Activated CD8-positive, alpha-beta memory T cell treated with anti-CD3 and anti-CD28 coated beads, Interleukin-2, amount 50 U/mL, for 48 hours (primary cell): ENCODE measurements around the gene SDK1.

ENCODE experiments used
- DNase-seq: peaks from one replicate; pipeline ENCODE4 v3.0.0-alpha.2; 2020

SDK1 gene, protein sequence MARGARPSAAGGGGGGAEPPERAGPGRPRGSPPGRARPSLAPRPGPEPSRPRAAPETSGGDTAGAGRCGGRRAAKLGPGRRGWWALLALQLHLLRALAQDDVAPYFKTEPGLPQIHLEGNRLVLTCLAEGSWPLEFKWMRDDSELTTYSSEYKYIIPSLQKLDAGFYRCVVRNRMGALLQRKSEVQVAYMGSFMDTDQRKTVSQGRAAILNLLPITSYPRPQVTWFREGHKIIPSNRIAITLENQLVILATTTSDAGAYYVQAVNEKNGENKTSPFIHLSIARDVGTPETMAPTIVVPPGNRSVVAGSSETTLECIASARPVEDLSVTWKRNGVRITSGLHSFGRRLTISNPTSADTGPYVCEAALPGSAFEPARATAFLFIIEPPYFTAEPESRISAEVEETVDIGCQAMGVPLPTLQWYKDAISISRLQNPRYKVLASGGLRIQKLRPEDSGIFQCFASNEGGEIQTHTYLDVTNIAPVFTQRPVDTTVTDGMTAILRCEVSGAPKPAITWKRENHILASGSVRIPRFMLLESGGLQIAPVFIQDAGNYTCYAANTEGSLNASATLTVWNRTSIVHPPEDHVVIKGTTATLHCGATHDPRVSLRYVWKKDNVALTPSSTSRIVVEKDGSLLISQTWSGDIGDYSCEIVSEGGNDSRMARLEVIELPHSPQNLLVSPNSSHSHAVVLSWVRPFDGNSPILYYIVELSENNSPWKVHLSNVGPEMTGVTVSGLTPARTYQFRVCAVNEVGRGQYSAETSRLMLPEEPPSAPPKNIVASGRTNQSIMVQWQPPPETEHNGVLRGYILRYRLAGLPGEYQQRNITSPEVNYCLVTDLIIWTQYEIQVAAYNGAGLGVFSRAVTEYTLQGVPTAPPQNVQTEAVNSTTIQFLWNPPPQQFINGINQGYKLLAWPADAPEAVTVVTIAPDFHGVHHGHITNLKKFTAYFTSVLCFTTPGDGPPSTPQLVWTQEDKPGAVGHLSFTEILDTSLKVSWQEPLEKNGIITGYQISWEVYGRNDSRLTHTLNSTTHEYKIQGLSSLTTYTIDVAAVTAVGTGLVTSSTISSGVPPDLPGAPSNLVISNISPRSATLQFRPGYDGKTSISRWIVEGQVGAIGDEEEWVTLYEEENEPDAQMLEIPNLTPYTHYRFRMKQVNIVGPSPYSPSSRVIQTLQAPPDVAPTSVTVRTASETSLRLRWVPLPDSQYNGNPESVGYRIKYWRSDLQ (N-terminal part only)

DNA sequence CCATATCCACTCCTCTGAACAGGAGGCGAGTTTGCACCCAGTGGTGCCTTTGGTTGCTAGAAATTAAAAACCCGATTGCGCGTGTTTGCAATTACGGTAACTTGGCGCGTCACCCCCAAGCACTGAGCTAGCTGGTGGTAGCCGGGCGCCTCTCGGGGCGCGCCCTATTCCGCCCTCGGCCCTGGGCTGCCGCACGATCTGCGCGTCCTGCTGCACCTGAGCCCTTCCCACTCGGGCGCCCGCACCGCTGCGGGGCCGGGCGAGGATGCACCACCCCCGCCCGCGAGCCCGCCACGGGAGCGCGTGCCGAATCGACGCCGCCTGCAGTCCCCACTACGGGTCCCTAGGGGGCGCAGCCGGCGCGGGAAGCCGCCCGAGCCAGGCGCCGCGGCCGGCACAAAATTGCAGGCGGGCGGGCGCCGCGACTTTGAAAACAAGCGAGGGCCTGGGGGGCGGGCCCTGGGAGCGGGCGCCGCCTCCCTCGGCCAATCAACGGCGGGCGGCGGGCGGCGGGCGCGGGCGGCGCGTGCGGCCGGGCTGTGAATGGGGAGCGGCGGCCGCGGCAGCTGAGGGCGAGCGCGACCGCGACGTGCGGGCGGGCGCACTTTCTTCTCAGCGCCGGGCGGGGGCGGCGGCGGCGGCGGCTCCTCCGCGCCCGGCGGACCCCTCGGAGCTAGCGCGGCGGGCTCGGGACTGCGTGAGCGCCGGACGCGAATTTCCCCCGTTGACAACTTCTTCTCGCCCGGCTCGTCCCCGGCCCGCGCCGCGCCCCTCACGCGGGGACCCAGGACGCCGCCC, at the start of gene SDK1:
TSS of gene SDK1 (plus strand) at position 602 of the 798 bp plus-strand sequence. CDS start 335 bp downstream, outside the sequence.
- DNase-seq = peak; percentile 97

DNA sequence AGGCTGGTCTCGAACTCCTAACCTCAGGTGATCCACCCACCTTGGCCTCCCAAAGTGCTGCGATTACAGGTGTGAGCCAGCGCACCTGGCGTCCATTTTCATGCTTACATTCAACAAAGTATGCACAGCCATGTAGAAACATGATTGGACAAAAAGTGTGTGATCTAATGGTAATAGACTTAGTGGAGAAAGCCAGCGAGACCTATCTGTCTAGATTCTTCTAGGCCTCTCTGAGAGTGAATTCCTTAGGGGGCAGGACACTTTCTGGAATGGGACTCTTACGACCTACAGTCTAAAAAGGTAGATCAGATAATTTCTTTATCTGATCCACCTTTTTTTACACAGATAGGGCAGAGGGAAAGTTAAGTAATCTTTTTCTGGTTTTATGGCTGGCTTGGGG, 46.3 kb upstream of the SDK1 start:
- no peak for DNase-seq

- DNase-seq = no peak
These were observed 41.2 kb upstream of the SDK1 start for GRCh38 chr7:3259711-3260400.

DNA sequence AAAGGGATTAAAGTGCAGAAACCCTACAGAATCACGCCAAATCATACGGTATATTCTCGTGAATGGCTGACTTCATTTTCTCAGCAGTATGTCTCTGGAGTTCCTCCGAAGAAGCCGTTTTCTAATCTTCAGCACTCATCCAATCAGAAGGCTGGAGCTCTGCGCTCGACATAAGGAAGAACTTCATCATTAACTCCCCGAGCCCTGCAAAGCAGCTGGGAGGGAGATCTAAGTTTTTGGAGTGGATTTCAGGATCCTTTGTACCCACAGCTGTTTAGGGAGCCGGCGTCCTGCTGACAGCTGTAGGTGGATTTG, 40.7 kb upstream of the SDK1 start:
- DNase-seq = no peak

- no peak for DNase-seq
These were observed 36.2 kb upstream of the SDK1 start for GRCh38 chr7:3264693-3265339.

DNA sequence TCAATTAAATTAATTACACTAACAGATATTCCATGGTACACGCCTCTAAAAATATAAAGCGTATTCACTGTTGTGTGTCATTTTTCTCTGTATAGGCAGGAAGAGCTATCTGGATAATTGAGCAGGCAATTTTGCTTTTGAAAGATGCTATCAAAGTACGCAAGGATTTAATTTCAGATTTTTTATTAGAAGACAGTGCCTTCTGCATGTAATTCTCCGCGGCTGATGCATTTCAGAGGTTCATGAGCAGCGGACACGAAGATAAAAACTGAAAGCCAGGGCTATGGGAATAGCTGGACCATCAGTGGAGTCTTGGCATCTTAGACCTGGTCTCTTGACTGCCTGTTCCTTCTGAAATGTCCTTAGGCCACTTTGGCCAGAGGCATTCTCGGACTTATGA, 35.7 kb upstream of the SDK1 start:
- DNase-seq = no peak

- no peak for DNase-seq
These were observed 34.8 kb upstream of the SDK1 start for GRCh38 chr7:3266240-3266639.

DNA sequence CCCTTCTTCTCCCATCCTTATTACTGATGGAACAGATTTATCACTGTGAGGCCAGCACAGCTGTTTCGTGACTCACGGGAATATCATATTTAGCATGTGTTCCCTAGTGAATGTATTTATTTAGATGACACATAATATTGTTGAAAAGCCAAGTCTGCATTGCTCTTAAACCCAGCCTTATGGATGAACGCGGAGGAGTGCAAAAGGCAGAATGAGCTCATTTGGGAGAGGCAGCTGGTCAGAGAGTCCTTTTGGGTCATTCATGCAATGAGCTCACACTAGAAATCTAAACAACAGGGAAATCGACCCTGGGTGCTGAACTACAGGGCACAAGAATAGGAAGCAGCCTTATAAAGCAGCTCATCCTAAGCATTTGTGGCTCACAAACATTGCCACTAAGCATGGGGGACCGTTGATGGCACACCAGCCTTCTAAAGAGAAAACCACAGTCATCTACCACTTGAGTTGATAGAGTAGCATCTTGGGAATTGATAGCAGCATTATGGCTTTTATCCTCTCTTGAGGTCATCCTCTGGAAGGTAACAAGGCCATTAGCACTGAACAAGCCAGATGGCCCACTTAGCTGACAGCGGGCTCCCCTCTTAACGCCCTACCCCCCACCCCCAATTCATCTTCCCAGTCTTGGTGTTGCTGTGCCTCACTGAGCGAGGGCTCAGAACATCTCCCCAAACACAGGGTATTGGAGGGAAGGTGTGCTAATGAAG, 32.9 kb upstream of the SDK1 start:
- DNase-seq = no peak

GRCh38 chr7:3270362-3270761, 30.7 kb upstream of the SDK1 start:
- no peak for DNase-seq

- no peak for DNase-seq
These were observed 29.8 kb upstream of the SDK1 start for GRCh38 chr7:3271298-3271697.

- no peak for DNase-seq
These were observed 28.3 kb upstream of the SDK1 start for GRCh38 chr7:3272691-3273141.

- no peak for DNase-seq
These were observed 26.9 kb upstream of the SDK1 start for GRCh38 chr7:3274131-3274530.

GRCh38 chr7:3277604-3278572, 23.2 kb upstream of the SDK1 start:
- no peak for DNase-seq

GRCh38 chr7:3279147-3279818, 21.8 kb upstream of the SDK1 start:
- no peak for DNase-seq

GRCh38 chr7:3280445-3280844, 20.6 kb upstream of the SDK1 start:
- DNase-seq = no peak

DNA sequence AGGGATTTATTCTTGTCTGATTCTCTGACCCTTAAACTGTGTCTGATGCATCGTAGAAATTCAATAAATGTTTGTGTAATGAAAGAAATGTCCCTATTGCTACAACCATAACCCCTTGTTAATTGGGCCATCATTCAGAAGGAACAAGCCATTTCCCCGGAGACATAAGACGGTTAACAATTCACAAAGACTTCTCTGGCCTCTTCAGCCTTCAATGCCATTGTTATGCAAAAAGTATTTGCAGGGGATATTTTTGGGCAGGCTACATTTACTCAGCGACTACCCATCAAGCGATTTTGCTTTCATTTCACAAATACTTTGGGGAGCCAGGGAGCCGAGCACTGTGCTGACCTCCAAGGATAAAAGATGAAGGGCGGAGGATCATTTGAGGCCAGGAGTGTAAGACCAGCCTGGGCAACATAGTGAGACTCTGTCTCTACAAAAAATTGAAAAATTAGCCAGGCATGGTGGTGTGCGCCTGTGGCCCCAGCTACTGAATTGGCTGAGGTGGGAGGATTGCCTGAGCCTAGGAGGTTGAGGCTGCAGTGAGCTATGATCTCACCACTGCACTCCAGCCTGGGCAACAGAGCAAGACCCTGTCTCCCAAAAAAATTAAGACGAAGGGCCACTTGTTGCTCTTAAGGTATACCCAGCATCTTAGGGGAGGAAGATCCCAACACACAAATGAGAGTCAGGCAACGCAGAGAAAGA, 20.0 kb upstream of the SDK1 start:
- DNase-seq = no peak

- no peak for DNase-seq
These were observed 18.6 kb upstream of the SDK1 start for GRCh38 chr7:3282457-3282856.

DNA sequence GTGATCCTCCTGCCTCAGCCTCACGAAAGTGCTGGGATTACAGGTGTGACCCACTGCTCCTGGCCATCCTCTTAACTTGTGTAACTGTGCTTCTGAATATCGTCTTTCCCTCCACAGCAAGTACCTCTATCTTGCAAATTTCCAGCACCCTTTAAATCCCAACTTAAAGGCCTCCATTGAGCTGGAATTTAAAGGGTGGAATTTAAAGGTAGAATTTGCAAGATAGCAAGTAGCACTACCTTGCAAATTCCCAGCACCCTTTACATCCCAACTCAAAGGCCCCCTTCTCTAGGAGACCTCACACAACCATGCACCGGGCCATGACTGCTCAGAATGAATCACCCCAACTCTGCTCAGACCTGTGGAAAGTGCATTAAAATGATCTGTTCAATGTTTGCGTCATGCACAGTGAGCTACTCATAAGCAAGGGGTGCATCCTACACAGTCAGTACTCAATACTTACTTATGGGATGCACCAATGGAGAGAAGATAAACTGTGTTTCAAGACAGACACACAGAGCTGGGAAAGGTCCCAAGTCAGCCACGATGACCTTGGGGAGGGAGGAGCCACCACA, 17.8 kb upstream of the SDK1 start:
- DNase-seq = no peak
